ENCODE measurements around the gene OR5AU1.

OR5AU1 gene

DNA sequence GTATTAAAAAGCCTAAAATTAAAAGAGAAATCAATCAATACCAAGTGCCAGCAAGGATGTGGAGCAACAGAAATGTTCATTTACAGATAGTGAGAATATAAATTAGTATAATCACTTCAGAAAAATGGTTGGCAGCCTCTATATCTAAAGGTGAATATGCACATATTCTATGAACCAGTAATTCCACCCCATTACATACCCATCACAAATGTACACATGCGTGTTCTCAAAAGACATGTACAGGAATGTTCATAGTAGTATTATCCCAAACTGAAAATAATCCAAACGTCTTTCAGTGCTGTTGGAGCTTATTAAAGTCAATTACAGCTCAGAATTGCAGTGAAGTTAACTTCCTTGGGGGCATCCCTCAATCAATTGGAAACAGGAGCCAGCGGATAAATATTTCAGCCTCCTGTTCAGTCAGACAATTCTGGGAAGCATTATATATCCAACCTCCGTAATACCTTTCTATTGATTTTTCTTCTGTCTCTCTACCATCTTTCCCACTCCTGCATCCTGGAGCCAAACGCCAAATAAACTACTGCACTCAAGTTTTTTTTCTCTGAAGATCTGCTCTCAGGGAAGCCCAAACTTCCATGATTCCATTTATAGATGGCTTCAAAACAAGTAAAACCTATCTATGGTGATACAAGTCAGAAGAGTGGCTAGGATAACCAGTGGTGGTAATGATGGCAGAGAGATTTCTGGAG lies 45.0 kb upstream of the OR5AU1 start:
- TF ChIP-seq, protein P1, sequence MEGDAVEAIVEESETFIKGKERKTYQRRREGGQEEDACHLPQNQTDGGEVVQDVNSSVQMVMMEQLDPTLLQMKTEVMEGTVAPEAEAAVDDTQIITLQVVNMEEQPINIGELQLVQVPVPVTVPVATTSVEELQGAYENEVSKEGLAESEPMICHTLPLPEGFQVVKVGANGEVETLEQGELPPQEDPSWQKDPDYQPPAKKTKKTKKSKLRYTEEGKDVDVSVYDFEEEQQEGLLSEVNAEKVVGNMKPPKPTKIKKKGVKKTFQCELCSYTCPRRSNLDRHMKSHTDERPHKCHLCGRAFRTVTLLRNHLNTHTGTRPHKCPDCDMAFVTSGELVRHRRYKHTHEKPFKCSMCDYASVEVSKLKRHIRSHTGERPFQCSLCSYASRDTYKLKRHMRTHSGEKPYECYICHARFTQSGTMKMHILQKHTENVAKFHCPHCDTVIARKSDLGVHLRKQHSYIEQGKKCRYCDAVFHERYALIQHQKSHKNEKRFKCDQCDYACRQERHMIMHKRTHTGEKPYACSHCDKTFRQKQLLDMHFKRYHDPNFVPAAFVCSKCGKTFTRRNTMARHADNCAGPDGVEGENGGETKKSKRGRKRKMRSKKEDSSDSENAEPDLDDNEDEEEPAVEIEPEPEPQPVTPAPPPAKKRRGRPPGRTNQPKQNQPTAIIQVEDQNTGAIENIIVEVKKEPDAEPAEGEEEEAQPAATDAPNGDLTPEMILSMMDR (IDR thresholded peaks at IDR 0.05; ENCODE audit: low read depth, low read length): no peak
- no peak for DNase-seq (ENCODE audit: extremely low read depth, low read depth)

DNA sequence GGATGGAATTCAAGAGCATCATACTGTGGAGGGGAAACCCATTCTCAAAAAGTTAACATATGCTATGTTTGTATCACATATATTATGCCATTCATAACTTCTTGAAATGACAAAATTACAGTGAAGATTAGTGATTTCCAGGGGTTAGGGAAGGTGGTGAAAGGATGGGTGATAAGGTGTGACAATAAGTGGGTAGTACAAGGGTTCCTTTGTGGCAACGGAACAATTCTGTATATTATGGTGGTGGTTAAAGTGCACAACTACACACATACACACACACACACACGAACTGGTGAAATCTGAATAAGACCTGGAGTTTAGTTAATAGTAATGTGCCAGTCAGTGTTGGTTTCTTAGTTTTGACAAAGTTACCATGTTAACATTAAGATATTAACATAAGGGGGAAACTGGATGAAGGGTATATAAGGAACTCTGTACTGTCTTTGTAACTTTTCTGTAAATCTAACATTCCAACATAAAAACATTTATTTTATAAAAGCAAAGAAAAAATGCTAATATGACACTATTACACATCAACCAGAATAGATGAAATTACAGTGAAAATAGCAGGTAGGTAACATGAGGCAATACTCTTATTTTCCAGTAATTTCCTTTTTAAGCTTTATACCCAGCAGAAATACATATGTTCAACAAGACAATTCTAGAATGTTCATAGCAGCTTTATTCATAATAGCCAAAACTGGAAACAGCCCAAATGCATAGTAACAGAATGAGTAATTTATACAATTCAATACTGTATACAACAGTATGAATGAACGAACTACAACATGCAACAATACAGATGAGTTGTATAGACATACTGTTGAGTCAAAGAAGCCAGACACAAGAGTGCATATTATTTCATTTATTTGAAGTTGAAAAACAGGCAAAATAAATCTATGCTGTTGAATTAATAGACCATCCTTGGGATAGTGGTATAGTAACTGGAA lies 44.0 kb upstream of the OR5AU1 start:
- TF ChIP-seq, protein P1 (IDR thresholded peaks at IDR 0.05; ENCODE audit: low read depth, low read length): no peak
- no peak for DNase-seq (ENCODE audit: extremely low read depth, low read depth)

DNA sequence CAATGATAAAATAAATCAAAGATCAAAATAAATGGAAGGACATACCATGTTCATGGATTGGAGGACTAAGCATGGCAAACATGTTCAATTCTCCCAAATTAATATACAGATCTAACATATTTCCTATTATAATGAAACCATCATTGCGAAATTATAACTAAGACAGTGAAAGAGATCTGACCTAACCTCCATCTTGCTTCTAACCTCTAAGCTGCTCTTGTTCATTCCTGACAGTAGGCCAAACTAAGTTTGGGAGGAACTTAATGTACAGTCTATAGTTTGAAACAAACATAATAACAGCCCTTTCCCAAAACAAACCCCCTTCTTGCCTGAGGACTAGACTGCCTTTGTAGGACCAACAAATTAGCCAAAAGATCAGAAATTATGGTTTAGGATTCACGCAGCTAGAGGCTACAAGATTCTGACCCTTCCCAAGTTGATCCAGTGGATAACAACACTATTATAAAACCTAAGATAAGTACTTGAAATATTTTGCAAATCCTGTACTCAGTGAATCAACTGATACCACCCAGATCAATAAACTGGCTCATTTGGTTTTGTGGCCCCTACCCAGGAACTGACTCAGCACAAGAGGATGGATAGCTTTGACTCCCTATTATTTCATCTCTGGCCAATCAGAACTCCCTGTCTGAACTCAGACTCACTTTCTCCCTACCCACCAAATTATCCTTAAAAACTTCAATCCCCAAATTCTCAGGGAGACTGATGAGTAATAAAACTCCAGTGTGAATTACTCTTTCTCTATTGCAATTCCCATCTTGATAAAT lies 41.7 kb upstream of the OR5AU1 start:
- no peak for DNase-seq (ENCODE audit: extremely low read depth, low read depth)

DNA sequence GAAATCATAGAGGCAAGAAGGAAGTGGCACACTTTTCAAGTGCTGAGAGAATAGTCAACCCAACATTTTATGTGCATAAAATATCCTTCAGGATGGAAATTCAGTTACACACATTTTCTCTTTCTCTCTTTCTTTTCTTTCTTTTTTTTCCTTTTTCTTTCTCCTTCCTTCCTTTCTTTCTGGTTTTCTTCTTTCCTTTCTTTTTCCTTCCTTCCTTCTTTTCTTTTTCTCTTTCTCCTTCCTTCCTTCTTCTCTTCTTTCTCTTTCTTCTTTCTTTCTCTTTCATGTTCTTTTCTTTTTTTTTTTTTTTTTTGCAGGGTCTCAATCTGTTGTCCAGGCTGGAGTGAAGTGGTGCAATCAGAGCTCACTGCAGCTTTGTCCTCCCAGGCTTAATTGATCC lies 38.7 kb upstream of the OR5AU1 start:
- DNase-seq (ENCODE audit: extremely low read depth, low read depth): no peak
- TF ChIP-seq, protein P1 (IDR thresholded peaks at IDR 0.05; ENCODE audit: low read depth, low read length): no peak

More for the DNA sequence above, 41.7 kb upstream of the OR5AU1 start:
- TF ChIP-seq, protein P1 (IDR thresholded peaks at IDR 0.05; ENCODE audit: low read depth, low read length): no peak

DNA sequence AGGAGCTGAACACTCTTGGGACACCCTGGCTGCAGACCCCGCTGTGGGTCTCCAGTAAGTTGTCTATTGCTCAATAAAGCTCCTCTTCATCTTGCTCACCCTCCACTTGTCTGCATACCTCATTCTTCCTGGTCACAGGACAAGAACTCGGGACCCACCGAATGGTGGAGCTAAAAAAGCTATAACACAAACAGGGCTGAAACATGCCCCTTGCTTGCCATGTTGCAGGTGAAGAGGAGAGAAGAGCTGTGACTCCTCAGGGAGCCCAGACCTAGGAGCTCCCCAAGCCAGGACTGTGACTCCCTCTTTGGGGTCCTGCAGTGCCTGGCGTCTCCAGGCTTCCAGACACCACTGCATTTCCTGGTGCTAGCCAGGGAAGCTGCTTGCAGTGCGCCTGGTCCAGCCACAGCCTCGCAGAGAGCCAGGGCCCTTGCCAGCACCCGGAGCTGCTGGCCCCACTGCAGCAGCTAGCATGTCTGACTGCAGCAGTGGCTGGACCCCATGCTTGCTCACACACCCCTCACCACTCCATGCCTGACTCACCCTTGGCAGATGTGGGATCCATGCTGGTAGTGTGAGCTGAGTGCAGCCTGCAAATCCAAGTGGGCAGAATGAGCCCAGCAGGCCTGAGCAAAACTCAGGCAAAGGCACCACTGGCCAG lies 37.1 kb upstream of the OR5AU1 start:
- TF ChIP-seq, protein P1 (IDR thresholded peaks at IDR 0.05; ENCODE audit: low read depth, low read length): no peak
- DNase-seq (ENCODE audit: extremely low read depth, low read depth): no peak

DNA sequence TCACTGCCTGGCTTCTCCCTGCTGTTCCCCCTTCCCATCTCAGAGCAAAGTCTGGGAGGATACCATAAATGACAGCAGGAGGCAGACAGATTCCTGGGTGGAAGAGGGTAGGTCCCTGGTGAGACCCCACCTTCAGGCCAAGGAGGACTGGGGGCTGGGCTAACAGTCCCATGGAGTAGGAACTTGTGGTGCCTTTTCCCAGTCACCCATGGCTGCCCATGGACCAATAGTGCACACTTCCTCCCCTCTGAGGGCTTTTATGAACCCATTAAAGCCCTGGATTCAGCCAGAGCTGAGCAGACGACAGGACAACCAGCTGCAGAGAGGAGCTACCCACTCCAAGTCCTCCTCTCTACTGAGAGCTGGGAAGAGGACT lies 36.6 kb upstream of the OR5AU1 start:
- TF ChIP-seq, protein P1 (IDR thresholded peaks at IDR 0.05; ENCODE audit: low read depth, low read length): no peak

More for the DNA sequence above, 36.6 kb upstream of the OR5AU1 start:
- DNase-seq (ENCODE audit: extremely low read depth, low read depth): no peak

Measured in AG09319 (cell line).